Upper lobe of left lung (tissue), 4 donors: ENCODE results near the gene SYNPR.

ENCODE experiments used
- POLR2A ChIP-seq, 4 donors: fragments of 450-650 bp; IDR thresholded peaks; one replicate each; pipeline ENCODE4 v1.5.1; 2016 to 2017; ENCODE audit warnings: antibody characterized with exemption in 4 of 4, mild to moderate bottlenecking in 2 of 4
- TF ChIP-seq, protein P1 (sequence below), 6 experiments: fragments of 450-650 bp in 4 of 6; fragments of 200-600 bp in 2 of 6; sonication (generic) in 2 of 6; IDR thresholded peaks; one replicate each; pipeline ENCODE4 v1.5.1; 2016 to 2019; ENCODE audit warnings: antibody characterized with exemption in 6 of 6

DNA sequence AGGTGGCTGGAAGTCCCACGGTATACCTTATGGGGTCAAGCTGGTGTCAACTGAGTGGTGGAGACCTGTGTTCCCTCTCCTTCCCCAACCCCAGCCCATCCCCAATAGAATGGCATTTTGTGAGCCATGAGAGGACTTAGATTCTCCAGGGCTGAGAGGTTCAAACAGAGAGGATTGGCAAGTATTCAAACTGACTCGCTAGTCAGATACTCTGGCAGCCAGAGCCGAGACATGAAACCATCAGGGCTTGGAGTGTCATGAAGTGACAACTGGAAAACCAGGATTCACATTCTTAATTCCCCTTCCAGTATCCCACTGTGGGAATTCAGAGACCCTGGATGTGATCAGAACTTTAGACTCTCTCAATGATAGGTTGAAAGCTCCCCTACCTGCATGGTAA is 215.0 kb downstream of the SYNPR start:
- TF ChIP-seq, protein P1, sequence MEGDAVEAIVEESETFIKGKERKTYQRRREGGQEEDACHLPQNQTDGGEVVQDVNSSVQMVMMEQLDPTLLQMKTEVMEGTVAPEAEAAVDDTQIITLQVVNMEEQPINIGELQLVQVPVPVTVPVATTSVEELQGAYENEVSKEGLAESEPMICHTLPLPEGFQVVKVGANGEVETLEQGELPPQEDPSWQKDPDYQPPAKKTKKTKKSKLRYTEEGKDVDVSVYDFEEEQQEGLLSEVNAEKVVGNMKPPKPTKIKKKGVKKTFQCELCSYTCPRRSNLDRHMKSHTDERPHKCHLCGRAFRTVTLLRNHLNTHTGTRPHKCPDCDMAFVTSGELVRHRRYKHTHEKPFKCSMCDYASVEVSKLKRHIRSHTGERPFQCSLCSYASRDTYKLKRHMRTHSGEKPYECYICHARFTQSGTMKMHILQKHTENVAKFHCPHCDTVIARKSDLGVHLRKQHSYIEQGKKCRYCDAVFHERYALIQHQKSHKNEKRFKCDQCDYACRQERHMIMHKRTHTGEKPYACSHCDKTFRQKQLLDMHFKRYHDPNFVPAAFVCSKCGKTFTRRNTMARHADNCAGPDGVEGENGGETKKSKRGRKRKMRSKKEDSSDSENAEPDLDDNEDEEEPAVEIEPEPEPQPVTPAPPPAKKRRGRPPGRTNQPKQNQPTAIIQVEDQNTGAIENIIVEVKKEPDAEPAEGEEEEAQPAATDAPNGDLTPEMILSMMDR (IDR thresholded peaks at IDR 0.05), result no peak
- no peak for TF ChIP-seq POLR2A (IDR thresholded peaks at IDR 0.05)
